Measurements from ENCODE around the gene ARHGEF16.

Gene ARHGEF16

DNA sequence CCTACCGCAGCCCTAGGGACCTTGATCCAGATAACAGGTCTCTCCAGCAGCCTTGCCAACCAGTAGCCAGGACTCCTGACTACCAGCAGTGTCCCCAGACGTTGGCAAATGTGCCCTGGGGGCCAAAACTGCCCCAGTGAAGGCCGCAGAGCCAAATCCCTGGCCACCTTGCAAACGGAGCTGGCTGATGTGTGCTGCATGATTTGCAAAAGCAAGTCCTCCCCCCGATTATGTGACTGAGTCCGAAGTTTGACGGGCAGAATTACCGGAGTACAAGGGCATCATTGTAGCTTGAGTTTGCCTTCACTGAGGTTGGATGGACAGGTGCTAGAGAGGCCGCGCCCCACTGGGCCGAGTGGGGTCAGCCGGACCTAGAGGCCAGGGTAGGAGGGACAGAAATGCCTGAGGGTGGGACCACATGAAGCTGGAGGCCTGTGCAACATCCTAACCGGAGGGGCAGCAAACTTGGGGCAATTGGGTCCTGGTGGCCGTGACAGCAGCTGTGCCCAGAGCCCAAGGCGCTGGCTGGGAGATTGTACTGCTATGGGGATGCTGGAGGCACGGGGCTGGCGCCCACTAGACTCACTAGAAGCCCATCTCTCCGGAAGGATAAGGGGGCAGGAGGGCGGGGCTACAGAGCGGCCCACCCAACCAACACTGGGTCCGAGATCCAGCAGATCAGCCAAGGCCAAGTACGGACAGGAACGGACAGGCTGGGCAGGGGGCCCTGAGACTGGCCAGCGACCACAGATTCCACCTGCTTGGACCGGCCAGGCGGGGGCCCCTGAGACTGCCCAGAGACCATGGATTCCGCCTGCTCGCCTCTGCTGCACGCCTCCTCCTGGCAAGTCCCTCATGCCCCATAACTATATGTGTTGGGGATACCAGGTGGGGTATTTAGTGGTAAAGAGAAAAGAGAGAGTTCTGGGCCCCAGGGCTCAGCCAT is 2.8 kb downstream of the ARHGEF16 start:
- no peak for DNase-seq (ENCODE audit: low read depth)

DNA sequence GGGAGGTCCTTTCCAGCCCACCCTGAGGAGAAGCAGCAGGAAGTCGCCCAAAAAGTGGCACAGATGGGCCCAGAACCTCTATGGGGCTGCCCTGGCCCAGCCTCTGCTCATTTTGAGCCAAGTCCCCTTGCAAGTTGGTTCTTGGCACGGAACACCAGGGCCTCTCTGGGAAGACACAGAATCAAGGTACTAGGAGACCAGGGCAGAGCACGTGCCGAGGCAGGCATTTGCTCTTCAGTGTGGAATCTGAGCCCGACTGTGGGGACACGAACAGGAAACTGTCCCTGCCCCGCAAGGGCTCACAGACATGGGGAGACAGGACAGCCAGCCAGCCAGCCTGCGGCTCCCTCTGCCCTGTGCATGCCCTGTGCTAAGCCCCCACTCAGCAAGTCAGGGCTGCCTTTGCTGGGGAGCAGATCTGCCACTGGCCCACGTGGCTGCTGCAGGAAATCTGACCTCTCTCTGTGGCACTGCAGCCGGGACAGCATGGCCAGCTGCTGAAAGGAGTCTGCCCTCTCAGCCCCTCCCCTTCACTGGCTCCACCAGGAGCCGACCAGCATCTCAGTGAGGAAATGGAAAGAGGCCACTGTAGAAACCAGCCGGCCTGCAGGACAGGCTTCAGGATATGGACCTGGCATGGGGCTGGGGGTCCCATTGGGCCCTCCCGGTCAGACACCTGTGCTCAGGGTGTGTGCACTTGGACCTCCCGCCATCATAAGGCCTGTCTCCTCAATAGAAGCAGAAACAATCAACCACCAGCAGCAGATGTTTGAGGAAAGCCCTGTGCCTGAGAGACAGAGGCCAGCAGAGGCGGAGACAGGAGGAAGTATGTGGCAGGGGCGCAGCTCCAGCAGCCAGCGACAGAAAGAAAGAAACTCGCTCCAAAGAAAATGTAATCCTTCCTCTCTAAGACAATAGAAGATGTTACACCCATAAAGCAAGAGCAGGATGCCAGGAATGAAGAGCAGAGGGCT is 3.7 kb downstream of the ARHGEF16 start:
- DNase-seq (ENCODE audit: low read depth) = no peak

DNA sequence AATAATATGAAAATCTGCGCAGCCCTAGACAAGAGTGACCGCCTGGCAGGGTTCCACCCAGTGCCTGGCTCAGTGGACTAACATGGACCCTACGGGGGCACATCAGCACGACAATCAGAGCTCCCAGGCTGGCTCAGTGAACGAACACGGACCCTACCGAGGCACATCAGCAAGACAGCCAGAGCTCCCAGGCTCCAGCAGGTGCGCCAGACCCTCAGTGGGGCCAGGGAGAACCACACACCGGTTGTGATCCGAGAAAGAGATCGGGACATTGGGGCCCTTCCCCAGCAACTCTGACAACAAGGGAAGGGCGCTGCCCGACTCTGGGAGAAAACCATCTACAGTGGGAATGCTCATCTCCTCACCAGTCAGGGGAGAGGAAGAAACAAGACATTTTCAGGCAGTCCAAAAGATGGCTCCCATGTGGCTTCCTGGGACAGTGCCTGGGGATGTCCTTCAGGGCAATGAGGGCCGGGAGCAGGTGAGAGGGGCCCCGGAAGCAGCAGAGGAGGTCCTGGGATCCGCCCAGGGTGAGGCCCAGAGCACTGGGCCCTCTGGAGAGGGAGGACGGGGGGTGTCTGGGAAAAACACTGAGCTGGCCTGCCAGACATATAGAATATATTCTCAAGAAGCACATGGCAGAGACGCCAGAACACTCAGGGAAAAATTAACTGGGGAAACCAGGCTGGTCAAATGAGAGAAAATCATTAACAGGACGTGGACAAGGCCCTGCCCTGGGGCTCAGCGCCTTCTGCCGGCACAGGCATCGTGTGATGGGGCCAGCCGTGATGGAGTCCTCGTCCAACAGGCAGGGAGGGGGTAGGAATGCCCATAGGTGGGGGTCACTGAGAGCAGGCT is 4.8 kb downstream of the ARHGEF16 start:
- no peak for DNase-seq (ENCODE audit: low read depth)

DNA sequence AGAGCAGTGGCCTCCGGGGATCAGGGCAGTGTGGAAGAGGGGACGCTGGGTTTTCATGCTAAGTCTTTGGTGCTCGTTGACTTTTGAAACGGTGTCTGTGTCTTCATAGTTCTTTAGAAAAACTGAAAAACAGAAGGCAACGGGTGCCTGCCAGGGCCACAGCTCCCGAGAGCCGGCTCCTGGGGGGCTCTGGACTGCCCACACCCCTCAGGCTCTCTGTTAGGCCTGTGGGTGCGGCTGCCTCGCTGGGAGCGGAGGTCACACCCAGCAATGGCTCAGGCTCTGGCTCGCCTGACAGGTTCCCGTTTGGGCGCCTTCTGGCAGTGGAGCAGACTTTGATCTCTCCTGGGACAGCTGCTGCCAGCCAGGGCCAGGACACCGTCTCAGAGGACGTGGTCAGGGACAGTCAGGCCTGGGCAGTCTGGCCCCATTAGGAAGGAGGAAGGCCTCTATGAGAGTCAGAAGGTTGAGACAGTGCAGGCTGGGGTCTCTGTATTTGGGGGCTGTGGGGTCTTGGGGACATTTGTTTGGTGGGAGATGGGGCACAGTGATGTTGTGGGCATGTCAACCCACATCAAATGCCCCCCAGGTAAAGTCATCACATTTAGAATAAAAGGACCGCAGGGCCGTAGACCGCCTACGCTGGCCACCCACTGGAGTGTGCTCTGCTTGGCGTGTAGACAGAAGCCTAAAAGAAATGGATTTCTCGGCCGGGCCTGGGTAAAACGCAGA is 5.6 kb downstream of the ARHGEF16 start:
- no peak for DNase-seq (ENCODE audit: low read depth)

DNA sequence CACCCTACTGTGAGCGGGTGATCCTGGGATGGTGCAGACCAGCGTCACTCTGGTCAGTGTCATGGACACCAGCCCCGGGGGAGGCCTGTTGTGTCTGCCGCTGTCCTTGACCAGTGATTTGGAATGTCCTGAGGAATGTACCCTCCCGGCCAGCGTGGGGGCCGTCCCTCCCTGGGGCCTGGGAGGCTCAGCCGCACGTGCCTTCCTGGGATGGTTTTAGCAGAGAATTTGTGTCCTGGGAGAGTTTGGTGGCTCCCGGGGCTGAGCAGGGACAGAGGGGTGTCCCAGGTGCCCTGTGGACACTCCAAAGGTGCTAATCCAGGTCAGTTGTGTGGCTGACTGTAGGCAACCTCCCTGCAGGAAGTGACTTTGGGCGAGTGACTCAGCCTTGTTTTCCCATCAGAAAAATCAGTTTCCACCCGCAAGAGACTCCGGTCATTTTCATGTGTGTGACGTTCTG is 6.2 kb downstream of the ARHGEF16 start:
- no peak for DNase-seq (ENCODE audit: low read depth)

DNA sequence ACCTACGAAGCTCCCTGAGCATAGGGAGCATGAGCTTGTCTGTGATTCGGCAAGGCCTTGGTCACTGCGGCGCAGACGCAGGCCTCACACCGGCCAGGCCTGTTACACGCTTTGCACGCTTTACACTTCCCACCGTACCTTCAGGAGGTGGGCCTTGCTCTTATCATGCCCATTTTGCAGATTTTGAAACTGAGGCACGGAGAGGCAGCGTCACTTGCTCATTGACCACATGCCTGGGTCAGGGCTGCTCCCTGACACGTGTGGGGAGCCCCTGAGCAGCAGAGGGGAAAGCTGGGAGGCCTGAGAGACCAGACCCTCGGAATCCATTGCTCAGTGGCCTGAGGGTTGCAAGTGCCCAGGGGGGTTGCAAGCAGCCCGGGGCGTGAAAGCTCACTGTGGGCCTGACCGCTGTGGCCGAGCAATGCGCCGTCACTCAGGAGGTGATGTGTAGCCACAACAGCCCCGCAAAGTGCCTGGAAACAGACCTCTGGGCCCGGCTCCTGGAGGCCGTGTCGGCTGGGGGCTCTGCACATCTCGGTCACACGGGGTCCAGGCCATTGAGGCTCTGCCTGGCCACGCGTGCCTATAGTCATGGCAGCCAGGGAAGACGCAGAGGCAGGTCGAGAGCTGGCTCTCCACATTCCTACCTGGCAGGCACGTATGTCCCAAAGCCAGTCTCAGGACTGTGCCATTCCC is 6.9 kb downstream of the ARHGEF16 start:
- DNase-seq (ENCODE audit: low read depth) = no peak

DNA sequence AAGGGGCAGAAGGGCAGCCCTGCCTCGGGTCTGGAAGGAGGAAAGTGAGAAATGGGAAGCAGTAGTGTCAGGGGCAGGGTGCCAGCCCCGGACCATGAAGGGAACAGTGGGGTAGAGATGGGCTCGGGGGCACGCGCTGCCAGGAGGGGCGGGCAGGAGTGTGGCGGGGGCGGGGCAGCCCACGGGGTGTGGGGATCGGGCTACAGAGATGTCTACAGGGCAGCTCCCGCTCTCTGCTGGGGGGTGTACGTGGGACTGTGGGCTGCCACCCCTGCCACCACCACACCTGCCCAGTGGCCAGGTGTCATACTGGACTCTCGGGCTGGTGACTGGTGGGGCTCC is 7.4 kb downstream of the ARHGEF16 start:
- DNase-seq (ENCODE audit: low read depth) = no peak

DNA sequence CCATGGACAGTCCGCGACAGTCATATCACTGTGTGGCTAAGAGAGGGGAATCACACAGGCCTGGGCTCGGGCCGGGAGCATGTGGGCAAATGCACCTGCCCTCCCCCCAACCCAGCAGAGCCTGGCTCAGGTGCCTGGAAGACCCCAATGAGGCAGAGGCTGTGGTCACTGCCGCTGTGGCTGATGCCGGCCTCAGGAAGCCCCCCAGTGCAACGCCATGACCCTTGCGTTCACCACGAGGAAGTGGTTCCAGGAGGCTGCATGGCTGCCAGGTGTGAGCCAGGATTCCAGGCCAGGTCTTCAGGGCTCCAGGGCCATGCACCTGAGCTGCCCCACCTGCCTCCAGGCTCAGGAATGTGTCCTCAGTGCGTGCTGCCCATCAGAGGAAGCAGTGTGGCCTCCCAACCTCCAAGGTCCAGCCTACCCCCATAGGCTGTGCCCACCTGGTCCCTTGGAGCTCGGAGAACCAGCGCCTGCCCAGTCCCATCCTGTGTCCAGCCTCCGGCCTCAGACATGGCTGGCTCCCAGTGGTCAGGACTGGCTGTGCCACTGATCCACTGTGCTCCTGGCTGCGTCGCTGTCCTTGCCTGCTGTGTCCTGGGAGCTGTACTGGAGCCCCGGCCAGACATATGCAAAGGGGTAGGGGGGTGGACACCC is 8.0 kb downstream of the ARHGEF16 start:
- no peak for DNase-seq (ENCODE audit: low read depth)

DNA sequence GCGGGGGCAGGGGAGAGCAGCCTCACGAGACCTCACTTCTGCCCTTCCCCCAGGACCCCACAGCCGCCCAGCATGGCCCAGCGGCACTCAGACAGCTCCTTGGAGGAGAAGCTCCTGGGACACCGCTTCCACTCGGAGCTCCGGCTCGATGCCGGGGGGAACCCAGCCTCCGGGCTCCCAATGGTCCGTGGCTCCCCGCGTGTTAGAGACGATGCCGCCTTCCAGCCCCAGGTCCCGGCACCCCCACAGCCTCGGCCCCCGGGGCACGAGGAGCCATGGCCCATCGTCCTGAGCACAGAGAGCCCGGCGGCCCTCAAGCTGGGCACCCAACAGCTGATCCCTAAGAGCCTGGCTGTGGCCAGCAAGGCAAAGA is 8.5 kb downstream of the ARHGEF16 start:
- no peak for DNase-seq (ENCODE audit: low read depth)

DNA sequence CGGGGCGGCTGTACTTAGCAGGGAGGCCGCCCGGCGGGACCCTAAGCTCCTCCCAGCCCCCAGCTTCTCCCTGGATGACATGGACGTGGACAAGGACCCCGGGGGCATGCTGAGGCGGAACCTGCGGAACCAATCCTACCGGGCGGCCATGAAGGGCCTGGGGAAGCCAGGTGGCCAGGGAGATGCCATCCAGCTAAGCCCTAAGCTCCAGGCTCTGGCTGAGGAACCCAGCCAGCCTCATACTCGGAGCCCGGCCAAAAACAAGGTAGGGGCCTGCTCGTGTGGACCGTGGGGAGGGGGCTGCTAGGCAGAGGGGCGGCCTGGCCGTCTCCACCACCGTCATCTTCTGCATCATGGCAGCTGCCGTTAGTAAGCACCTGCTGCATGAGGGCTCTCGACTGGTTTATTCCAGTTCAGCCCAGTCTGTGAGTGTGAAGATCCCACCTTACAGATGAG is 9.0 kb downstream of the ARHGEF16 start:
- DNase-seq (ENCODE audit: low read depth) = no peak

DNA sequence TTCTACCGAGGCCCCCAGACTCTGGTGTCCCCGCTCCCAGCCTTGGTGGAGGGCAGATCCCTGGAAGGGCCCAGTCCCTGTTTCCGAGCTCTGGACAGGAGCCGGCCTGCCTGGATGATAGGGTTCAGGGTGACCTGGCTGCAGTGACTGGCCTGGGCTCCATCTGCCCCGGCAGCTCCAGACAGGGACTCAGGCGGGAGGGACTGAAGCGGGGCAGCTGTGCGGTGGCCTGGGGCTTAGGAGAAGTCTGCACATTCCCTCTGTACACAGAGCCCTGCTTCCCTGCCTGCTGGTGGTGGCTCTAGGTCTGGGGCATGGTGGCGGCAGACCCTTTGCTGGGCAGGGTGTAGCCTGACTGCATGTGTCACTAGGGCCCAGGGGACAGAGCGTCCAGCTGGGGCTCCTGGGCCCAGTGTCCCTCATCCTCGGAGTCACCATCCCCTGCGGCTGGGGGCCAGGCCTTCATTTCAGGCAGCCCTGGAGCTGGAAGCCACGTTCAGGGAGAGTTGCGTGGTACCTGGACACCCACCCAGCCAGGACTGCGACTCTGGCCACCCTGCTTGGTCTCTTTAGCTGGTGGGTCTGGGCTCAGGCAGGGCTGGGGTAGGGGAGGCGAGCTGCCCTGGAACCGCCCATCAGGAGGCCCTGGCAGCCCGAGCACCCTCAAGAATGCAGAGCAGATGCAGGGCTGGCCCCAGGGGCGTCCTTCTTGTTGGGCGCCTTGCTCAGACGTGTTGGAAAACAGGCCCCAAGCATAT is 9.6 kb downstream of the ARHGEF16 start:
- DNase-seq (ENCODE audit: low read depth) = no peak

DNA sequence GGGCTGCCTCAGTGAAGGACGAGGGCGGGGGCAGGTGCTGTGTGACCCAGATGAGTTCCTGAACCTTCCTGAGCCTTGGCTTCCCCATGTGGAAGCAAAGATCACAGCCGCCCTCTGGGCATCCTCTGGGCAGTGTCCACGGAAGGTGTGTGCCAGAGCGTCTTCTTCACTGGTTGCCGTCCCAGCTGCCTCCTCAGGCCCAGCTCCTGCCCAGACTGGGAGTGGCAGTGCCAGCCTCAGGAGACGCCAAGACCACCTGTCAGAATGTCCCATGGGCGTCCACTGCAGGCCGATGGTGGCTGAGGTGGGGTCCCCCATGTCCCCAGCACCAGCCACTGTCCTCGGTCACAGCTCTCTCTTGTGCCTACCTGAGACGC is 10.2 kb downstream of the ARHGEF16 start:
- no peak for DNase-seq (ENCODE audit: low read depth)

DNA sequence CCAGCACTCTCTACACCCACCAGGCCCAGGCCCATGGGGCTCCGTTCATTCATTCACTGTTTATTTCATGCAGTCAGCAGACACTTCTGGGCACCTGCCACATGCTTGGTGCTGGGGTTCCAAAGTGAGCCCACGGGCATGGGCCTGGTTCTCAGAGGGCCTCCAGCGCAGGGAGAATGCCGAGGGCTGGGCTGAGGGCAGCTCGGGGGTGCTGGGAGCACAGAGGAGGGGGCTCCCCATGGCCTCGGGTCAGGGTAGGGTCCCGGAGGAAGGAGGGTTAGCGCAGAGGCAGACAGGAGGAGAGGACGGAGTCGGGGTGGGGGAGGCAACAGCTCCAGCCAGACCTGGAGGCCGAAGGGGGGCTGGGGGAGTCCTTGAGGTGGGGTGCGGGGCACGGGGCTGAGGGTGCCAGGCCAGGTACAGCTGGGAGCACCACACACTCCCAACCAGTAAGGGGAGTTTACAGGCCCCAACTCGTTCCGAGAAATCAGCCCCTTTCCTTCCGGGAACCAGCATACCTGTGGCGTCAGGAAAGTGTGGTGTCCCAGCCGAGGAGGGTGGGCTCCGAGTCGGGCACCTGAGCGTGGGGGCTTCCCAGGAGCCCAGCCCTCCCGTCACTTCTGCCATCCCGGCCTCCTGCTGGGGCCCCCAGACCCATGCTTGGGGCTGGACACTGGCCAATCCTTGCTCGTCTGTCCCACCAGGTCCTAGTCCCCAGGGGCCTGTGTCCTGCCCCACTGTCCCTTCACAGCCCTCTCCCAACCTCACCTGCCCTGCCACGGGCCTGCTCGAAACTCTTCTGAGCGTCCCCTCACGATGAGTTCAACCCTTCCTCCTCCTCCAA is 10.8 kb downstream of the ARHGEF16 start:
- no peak for DNase-seq (ENCODE audit: low read depth)

DNA sequence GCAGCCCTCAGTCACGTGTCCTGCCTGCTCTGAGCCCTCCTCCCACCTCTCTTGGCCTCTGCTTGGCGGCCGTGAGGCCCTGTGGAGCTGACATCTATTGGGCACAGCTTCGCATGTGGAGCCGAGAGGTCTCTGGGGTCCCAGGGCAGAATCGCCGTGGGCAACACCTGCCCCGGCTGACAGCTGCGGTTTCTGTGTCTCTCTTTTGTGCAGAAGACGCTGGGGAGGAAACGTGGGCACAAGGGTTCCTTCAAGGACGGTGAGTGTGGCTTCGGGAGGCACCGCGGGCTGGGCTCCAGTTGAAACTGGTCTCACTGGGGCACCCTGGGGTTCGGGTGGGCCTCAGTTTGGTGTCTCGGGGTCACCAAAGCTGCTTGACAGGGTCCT is 11.5 kb downstream of the ARHGEF16 start:
- DNase-seq (ENCODE audit: low read depth) = no peak

DNA sequence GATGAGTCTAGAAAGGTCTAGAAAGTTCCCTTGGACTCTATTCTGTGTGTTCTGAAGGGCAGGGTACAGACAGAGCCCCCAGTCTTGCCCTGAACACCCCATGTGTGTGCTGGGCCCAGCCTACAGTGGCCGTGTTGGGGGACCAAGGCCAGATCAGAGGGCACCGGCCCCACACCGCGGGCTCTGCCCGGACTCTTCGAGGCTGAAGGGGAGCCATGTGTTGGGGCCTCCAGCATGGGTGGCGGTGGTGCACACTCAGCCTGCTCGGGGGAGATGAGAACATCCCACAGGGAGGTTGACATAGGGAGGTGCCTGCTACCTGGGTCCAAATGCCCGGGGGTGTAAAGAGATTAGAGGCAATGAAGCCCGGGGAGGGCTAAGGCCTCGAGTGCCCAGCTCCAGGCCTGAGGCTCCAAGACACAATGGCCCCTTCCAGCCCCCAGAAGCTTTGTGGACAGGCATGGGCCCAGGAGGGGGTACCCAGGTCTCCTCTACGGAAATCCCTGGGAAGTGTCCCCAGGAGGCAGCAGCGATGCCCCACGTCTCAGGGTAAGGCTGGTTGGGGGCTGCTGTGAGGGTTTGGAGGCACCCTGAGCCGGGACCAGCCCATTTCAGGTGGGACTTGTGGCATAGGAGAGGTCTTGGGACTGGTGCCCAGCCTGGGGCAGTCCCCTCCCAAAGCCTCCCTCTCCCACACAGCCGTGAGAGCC is 12.1 kb downstream of the ARHGEF16 start:
- DNase-seq (ENCODE audit: low read depth) = no peak

DNA sequence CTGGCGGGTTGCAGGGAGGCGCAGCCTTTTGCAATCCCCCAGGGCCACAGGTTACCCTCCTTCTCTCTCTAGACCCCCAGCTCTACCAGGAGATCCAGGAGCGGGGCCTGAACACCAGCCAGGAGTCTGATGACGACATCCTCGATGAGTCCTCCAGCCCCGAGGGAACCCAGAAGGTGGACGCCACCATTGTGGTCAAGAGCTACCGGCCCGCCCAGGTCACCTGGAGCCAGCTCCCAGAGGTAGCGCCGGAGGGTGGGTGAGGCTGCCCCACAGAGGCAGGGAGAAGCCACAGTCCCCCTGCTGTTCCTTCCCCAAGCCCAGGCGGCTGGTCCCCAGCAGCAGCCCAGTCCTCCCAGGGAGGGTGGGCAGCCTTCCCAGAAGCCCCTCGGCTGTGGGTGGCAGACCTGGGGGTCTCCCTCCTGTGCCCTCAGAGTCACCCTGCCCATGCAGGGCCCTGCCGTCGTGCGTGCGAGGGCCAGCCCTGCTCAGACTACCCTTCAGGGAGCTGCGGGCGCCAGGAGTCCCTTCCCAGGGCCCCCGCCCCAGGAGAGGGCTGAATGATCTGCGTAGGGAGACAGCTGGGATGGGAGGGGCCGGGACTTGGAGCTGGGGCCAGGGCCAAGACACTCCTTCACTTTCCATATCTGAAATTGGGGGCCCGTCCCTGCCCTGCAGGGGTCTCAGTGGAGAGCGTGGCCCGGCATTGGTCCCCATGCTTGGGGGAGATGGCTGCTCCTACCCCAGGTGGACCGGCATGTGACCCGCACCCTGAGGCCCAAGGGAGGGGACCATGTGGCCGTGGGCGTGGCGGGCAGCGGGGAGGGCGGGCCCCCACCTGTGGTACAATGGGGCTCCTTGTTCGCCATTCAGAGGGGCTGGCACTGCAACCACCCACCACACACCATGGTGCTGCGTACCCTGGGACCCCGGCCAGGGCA is 12.9 kb downstream of the ARHGEF16 start:
- DNase-seq (ENCODE audit: low read depth) = no peak
